GM06990 (cell line): ENCODE results near the gene CDH22.

Source experiments
- DNase-seq: peaks from one replicate; pipeline ENCODE4 v3.0.0-alpha.2; 2011; ENCODE audit not compliant: insufficient read length; ENCODE audit errors: extremely low read depth
- H3K27me3 ChIP-seq: replicated peaks from 2 replicates; pipeline ENCODE4 v1.6.0; 2011; ENCODE audit warnings: low read length; ENCODE audit not compliant: control insufficient read depth, insufficient read depth
- H3K36me3 ChIP-seq: 2 replicates; pipeline ENCODE4 v1.5.1; 2011; ENCODE audit warnings: low read length; ENCODE audit not compliant: control insufficient read depth, insufficient read depth
- H3K4me3 ChIP-seq: replicated peaks from 2 replicates; pipeline ENCODE4 v1.5.1; 2011; ENCODE audit warnings: low read depth, mild to moderate bottlenecking, control low read depth, low read length
- TF ChIP-seq, protein P1 (sequence below): IDR thresholded peaks from 2 replicates; pipeline ENCODE4 v1.5.1; 2011; ENCODE audit warnings: low read length, control low read depth, mild to moderate bottlenecking, inconsistent platforms; ENCODE audit not compliant: insufficient read depth, poor library complexity, severe bottlenecking

CDH22 gene

DNA sequence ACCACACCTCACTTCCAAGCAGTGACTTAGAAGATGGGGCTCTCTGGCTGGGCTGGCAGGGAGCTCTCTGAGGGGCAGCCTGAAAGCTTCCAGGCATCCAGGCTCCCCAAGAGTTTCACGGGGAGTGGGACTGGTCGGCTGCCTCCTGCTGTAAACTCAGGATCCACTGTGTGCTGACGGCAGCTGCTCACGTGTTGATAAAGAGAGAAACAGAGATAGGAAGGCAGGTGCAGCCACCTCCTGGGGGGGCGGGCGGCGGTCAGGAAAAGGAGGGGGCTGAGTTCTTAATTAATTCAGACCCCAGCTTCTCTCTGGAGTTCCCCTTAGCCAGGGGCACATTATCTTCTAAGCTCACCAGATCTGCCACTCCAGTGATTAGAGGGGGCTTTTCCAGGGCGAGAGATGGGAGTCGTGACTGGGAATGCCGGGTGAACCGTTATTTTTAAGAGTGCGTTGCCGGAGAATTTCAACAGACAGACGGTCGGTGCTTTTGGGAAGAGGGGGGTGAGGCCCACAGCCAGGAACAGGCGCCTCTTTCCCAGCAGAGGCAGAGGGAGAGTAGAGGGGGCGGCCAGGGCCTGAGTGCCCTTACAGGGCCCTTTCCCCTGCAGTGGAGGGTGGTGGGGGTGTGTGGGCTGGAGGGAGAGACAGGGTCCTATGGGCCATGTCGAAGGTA is 119.3 kb downstream of the CDH22 start:
- Histone ChIP-seq H3K27me3 (no peaks in the 10 kb centered on the region; the same call in none of the 2 replicates), H3K4me3 (no peak overlapping the region), H3K36me3 (no peaks in the 10 kb centered on the region)
- TF ChIP-seq, protein P1, sequence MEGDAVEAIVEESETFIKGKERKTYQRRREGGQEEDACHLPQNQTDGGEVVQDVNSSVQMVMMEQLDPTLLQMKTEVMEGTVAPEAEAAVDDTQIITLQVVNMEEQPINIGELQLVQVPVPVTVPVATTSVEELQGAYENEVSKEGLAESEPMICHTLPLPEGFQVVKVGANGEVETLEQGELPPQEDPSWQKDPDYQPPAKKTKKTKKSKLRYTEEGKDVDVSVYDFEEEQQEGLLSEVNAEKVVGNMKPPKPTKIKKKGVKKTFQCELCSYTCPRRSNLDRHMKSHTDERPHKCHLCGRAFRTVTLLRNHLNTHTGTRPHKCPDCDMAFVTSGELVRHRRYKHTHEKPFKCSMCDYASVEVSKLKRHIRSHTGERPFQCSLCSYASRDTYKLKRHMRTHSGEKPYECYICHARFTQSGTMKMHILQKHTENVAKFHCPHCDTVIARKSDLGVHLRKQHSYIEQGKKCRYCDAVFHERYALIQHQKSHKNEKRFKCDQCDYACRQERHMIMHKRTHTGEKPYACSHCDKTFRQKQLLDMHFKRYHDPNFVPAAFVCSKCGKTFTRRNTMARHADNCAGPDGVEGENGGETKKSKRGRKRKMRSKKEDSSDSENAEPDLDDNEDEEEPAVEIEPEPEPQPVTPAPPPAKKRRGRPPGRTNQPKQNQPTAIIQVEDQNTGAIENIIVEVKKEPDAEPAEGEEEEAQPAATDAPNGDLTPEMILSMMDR: no peak
- DNase-seq: no peak

DNA sequence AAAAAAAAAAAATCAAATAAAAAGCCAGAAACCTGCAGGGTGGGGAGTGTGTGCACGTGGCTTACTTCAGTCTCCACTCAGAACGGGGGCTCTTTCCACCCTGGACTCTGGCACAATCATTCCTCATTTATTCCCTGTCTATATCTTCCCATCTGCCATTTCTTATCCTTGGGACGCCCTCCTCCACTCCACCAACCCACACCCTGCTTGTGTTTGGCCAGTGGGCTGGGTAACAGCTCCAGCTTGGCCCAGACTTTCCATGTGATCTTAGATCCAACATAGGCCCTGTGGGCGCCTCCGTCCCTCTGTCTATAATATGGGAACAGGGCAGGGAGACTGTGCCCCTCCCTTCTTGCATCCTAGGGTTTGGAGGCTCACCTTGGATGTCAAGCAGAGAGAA is 122.1 kb downstream of the CDH22 start:
- TF ChIP-seq, protein P1: no peak
- no peaks in the 10 kb centered on the region; the same call in none of the 2 replicates for H3K27me3 ChIP-seq
- H3K36me3 ChIP-seq: no peaks in the 10 kb centered on the region
- no peak overlapping the region for H3K4me3 ChIP-seq
- no peak for DNase-seq

DNA sequence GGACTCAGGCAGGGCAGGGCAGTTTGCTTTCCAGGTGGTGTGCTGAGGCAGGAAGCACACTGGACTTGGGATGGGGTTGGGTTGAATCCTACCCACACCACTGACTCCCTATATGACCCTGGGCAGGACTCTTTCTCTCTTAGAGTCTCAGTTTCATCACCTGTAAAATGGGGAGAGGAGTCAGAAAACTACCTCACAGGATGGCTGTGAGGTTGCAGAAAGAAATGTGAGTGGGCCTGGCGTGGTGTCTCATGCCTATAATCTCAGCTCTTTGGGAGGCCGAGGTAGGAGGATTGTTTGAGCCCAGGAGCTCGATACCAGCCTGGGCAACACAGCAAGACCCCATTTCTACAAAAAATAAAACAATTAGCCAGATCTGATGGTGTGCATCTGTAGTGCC is 122.9 kb downstream of the CDH22 start:
- Histone ChIP-seq H3K27me3 (no peaks in the 10 kb centered on the region; the same call in none of the 2 replicates), H3K36me3 (no peaks in the 10 kb centered on the region), H3K4me3 (no peak overlapping the region)
- TF ChIP-seq, protein P1: no peak
- no peak for DNase-seq

GRCh38 chr20:46183768-46184167 is 124.5 kb downstream of the CDH22 start:
- Histone ChIP-seq H3K4me3 (no peak overlapping the region), H3K27me3 (no peaks in the 10 kb centered on the region; the same call in none of the 2 replicates), H3K36me3 (no peaks in the 10 kb centered on the region)
- no peak for DNase-seq
- TF ChIP-seq, protein P1: no peak

DNA sequence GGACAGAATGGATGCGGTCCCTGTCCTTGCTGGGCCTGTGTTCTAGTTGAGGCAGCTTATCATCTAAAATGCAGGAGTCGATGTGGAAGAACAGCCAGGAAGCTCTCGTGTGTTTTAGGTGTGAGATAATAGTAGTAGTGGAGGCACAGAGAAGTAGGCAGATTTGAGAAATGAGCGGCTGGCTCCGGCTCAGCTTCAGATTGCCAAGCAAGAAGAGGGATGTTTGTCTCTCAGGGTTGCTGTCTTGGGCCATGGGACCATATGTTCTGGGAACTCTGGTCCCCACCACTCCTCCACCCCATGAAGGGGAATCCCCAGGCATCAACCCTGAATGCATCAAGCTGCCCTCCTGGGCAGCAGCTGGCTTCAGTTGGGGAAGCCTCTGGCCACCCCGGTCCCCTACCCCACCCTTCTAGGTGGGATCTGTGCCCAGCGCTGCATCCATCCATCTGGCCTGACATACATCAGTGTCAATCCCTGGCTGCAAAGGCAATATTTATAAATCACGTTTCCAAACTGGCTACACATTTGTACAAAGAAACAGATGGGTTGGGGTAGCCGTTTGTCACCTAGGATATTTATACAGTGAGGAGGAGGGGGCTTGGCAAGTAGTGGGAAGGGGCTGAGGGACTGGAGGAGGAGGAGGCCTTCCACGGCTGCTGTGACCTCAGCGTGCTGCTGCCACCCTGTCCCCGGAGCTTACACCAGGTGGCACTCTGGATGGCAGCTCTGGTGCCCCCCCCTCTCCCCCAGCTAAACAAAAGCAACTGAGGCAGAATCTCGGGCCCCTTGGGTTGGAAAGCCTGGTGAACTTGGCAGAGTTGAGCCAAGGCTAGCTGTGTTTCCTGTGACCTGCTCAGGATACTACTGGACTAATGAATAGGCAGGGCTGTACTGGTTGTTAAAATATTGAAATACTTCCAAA is 125.8 kb downstream of the CDH22 start:
- H3K36me3 ChIP-seq: no peaks in the 10 kb centered on the region
- H3K4me3 ChIP-seq: no peak overlapping the region
- TF ChIP-seq, protein P1: no peak
- no peaks in the 10 kb centered on the region; the same call in 1 of the 2 replicates for H3K27me3 ChIP-seq
- DNase-seq: no peak
